Left ventricle myocardium inferior (tissue), 1 donor: ENCODE results near the gene WDR27. TPM values are rescaled to one million over a fixed set of nuclear protein-coding genes. Genes with fewer than 3 reads are reported as not detected.

ENCODE experiments used
- DNase-seq: peaks from one replicate; pipeline ENCODE4 v3.0.0-alpha.2; 2020
- H3K27ac ChIP-seq: fragments of 200-600 bp; replicated peaks from 2 replicates; pipeline ENCODE4 v1.8.0; 2021
- H3K27me3 ChIP-seq: fragments of 200-600 bp; 2 replicates; pipeline ENCODE4 v1.8.0; 2021; ENCODE audit warnings: low read depth
- H3K36me3 ChIP-seq: fragments of 200-600 bp; 2 replicates; pipeline ENCODE4 v1.8.0; 2021
- H3K4me1 ChIP-seq: fragments of 200-600 bp; 2 replicates; pipeline ENCODE4 v1.8.0; 2021
- H3K4me3 ChIP-seq: fragments of 200-600 bp; 2 replicates; pipeline ENCODE4 v1.8.0; 2021; ENCODE audit warnings: mild to moderate bottlenecking, moderate library complexity
- H3K9me3 ChIP-seq: fragments of 200-600 bp; replicated peaks from 2 replicates; pipeline ENCODE4 v1.8.0; 2021
- intact Hi-C: fragments of 100-400 bp; cut with micrococcal nuclease; formaldehyde crosslinking; loops from one replicate; pipeline ENCODE4 v1.11.0; 2022
- total RNA-seq: library from RNA; stranded (reverse); fragmentation: NEBNext Ultra II Directional; extraction: Animal tissue kit (Norgen Biotek cat#: 25700); gene quantifications from one replicate; pipeline ENCODE4 v1.2.1, GENCODE V29; 2021
- TF ChIP-seq, protein P1 (sequence below): fragments of 200-600 bp; IDR thresholded peaks from 2 replicates; pipeline ENCODE4 v1.8.0; 2021; ENCODE audit warnings: antibody characterized with exemption, mild to moderate bottlenecking, borderline replicate concordance
- donor health status: DM: no; HTN: yes; CAD: no; lungs with severe emphysema.

The WDR27 gene
- total RNA-seq, 1 donor from 2014 or later = 9.1 TPM

DNA sequence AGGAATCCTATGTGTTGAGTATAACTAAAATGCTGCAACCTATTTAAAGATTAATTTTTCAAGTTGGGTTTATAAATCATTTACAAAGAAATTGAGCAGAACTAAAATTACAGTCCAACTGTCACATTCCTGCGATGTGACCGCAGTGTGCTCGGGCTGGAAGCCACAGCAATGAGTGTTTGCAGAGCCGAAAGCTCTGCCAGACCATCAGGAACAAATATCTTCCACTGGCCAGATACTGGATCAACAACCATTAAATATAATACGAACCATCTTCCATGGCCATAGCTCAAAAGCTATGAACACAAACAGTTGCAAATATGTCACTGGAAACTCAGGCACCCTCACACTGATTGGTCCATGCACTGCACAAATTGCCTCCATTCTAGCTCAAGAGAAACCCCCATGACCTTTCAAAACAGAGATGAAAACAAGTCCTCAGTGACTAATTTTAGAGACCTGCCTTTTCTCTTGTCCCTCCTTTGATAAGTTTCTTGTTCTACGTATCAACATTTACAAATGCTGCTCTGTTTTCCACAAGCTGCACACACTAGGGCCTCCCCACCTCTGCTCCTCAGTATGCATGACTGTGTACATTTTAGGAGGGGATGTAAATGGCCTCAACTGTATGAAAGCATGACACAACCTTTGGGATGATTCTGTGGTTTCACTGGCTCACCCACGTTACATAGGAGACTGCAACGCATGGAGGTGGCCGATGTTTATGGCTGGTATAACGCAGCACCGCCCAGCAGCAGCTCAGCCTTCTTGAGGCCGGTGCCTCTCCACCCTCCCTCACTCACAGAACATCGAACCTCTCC is 171.7 kb downstream of the WDR27 start:
- Histone ChIP-seq H3K4me1 (no peaks in the 10 kb centered on the region), H3K27me3 (no peaks in the 10 kb centered on the region), H3K9me3 (peaks cover 19% of the 10 kb centered on the region), H3K4me3 (no peak overlapping the region), H3K27ac (no peak overlapping the region), H3K36me3 (no peaks in the 10 kb centered on the region)
- TF ChIP-seq, protein P1, sequence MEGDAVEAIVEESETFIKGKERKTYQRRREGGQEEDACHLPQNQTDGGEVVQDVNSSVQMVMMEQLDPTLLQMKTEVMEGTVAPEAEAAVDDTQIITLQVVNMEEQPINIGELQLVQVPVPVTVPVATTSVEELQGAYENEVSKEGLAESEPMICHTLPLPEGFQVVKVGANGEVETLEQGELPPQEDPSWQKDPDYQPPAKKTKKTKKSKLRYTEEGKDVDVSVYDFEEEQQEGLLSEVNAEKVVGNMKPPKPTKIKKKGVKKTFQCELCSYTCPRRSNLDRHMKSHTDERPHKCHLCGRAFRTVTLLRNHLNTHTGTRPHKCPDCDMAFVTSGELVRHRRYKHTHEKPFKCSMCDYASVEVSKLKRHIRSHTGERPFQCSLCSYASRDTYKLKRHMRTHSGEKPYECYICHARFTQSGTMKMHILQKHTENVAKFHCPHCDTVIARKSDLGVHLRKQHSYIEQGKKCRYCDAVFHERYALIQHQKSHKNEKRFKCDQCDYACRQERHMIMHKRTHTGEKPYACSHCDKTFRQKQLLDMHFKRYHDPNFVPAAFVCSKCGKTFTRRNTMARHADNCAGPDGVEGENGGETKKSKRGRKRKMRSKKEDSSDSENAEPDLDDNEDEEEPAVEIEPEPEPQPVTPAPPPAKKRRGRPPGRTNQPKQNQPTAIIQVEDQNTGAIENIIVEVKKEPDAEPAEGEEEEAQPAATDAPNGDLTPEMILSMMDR = no peak
- intact Hi-C loops = no loop called here
- no peak for DNase-seq

DNA sequence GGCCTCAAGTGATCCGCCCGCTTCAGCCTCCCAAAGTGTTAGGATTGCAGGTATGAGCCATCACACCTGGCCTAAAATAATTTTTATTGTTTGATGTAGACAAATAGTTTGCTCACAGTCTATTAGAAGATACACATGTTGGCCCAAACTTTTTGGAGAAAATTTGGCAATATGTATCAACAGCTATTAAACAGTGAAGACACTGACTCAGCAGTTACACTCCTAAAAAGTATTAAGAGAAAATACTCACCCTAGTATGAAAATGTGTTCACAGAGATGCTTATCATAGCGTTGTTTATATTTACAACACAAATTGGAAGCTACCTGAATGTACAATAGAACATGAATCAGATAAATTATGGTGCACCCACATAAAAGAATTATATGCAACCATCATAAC is 173.1 kb downstream of the WDR27 start:
- H3K4me1 ChIP-seq = no peaks in the 10 kb centered on the region
- intact Hi-C loops = no loop called here
- H3K36me3 ChIP-seq = no peaks in the 10 kb centered on the region
- peaks cover 6% of the 10 kb centered on the region for H3K9me3 ChIP-seq
- no peaks in the 10 kb centered on the region for H3K27me3 ChIP-seq
- H3K4me3 ChIP-seq = no peak overlapping the region
- TF ChIP-seq, protein P1 = no peak
- no peak for DNase-seq
- no peak overlapping the region for H3K27ac ChIP-seq

DNA sequence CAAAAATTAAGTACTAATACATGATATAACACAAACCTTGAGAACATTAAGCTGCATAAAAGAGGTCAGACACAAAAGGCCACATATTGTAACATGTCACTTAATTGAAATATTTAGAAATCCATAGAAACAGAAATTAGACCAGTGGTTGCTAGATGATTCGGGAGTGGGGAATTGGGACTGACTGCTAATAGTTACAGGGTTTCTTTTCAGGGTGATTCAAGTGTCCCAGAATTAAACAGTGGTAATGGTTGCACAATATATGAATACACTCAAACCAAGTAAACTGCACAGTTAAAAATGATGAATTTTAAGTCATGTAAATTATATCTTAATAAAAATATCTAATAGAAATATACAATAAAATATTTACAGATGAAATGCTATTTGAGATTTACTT is 174.5 kb downstream of the WDR27 start:
- intact Hi-C loops = no loop called here
- TF ChIP-seq, protein P1 = no peak
- Histone ChIP-seq H3K36me3 (no peaks in the 10 kb centered on the region), H3K9me3 (peaks cover under 1% of the 10 kb centered on the region), H3K4me1 (no peaks in the 10 kb centered on the region), H3K27ac (no peak overlapping the region), H3K4me3 (no peak overlapping the region), H3K27me3 (no peaks in the 10 kb centered on the region)
- no peak for DNase-seq

DNA sequence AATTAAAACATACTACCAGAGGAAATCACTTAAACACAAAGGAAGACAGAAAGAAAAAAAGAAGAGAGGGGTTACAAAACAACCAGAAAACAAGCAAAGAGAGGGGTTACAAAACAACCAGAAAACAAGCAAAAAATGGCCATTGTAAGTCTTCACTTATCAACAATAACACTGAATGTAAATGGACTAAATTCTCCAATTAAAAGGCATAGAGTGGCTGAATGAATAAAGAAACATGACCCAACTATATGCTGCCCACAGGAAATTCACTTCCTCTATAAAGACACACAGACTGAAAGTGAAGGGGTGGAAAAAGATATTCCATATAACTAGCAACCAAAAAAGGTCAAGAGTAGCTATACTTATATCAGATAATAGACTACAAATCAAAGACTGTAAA is 180.0 kb downstream of the WDR27 start:
- Histone ChIP-seq H3K4me1 (no peaks in the 10 kb centered on the region), H3K27ac (no peak overlapping the region), H3K27me3 (no peaks in the 10 kb centered on the region), H3K9me3 (peaks cover 32% of the 10 kb centered on the region), H3K4me3 (no peak overlapping the region), H3K36me3 (no peaks in the 10 kb centered on the region)
- TF ChIP-seq, protein P1 = no peak
- no peak for DNase-seq
- intact Hi-C loops = no loop called here

DNA sequence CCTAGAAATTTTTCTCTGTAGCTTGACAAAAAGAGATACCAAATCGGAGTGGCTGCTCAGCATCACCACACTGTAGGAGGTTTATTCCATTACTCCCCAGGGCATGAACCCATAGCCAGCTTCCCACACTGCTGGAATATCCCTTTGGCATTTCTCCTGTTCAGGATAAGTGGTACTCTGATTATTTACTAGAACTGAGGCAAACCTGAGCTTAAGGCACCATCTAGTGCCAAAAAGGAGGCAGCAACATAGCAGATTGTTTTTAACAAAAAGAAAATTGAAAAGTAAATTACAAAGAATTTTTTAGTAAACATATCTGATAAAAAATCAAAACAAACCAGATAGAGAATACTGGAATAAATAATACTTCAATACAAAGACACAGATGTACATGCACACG is 181.7 kb downstream of the WDR27 start:
- TF ChIP-seq, protein P1 = peak; percentile 51
- Histone ChIP-seq H3K27me3 (no peaks in the 10 kb centered on the region), H3K4me1 (no peaks in the 10 kb centered on the region), H3K27ac (no peak overlapping the region), H3K4me3 (no peak overlapping the region), H3K9me3 (peaks cover 32% of the 10 kb centered on the region), H3K36me3 (no peaks in the 10 kb centered on the region)
- intact Hi-C loops = no loop called here
- DNase-seq = no peak
